IPS-18a (cell line): ENCODE measurements around the gene DLEC1.
"Not testable (repeated sequence)": the region's sequence is repeated elsewhere in the genome, so short reads cannot be mapped to it uniquely, and the experiment has no call there.

Experiments
- H3K27ac ChIP-seq: one replicate; pipeline ENCODE4 v1.5.1; 2013; ENCODE audit warnings: low read length
- H3K27me3 ChIP-seq: one replicate; pipeline ENCODE4 v1.6.1; 2013; ENCODE audit warnings: mild to moderate bottlenecking, low read length; ENCODE audit not compliant: control insufficient read depth, insufficient read depth
- H3K36me3 ChIP-seq: one replicate; pipeline ENCODE4 v1.6.1; 2013; ENCODE audit warnings: low read depth, low read length; ENCODE audit not compliant: control insufficient read depth
- H3K4me1 ChIP-seq: one replicate; pipeline ENCODE4 v1.6.1; 2013; ENCODE audit warnings: low read depth, low read length; ENCODE audit not compliant: control insufficient read depth
- H3K4me3 ChIP-seq: one replicate; pipeline ENCODE4 v1.5.1; 2013; ENCODE audit warnings: low read length
- H3K9ac ChIP-seq: one replicate; pipeline ENCODE4 v1.6.1; 2013; ENCODE audit warnings: mild to moderate bottlenecking, low read length, moderate library complexity
- H3K9me3 ChIP-seq: one replicate; pipeline ENCODE4 v1.6.1; 2013; ENCODE audit warnings: low read depth, low read length; ENCODE audit not compliant: control insufficient read depth

DLEC1 gene

GRCh38 chr3:38022896-38023709, 15.9 kb upstream of the DLEC1 start:
- Histone ChIP-seq H3K9me3 (no peaks in the 10 kb centered on the region), H3K9ac (no peak overlapping the region), H3K27me3 (peaks cover 33% of the 10 kb centered on the region), H3K27ac (no peak overlapping the region), H3K4me3 (peak overlapping the region; percentile 79), H3K36me3 (no peaks in the 10 kb centered on the region), H3K4me1 (peaks cover 6% of the 10 kb centered on the region)

- H3K9me3 ChIP-seq, result no peaks in the 10 kb centered on the region
- no peak overlapping the region for H3K27ac ChIP-seq
- H3K4me3 ChIP-seq, result no peak overlapping the region
- no peak overlapping the region for H3K9ac ChIP-seq
- peaks cover 63% of the 10 kb centered on the region for H3K27me3 ChIP-seq
- peaks cover 6% of the 10 kb centered on the region for H3K4me1 ChIP-seq
- no peaks in the 10 kb centered on the region for H3K36me3 ChIP-seq
These were observed 12.2 kb upstream of the DLEC1 start for GRCh38 chr3:38026856-38027255.

GRCh38 chr3:38027466-38028465, 11.2 kb upstream of the DLEC1 start:
- Histone ChIP-seq H3K4me1 (peaks cover 6% of the 10 kb centered on the region), H3K36me3 (no peaks in the 10 kb centered on the region), H3K4me3 (peak overlapping the region; percentile 61), H3K9me3 (no peaks in the 10 kb centered on the region), H3K27ac (no peak overlapping the region), H3K9ac (no peak overlapping the region), H3K27me3 (peaks cover 70% of the 10 kb centered on the region)

GRCh38 chr3:38028621-38029361, 10.2 kb upstream of the DLEC1 start:
- Histone ChIP-seq H3K27ac (no peak overlapping the region), H3K27me3 (peaks cover 63% of the 10 kb centered on the region), H3K36me3 (no peaks in the 10 kb centered on the region), H3K9me3 (no peaks in the 10 kb centered on the region), H3K9ac (no peak overlapping the region), H3K4me3 (peak overlapping the region; percentile 61), H3K4me1 (peaks cover 6% of the 10 kb centered on the region)

- Histone ChIP-seq H3K36me3 (no peaks in the 10 kb centered on the region), H3K9ac (no peak within 1 kb of the TSS), H3K4me3 (peak within 1 kb of the TSS; percentile 61), H3K27me3 (peaks cover 63% of the 10 kb centered on the region), H3K27ac (no peak within 1 kb of the TSS), H3K4me1 (peaks cover 6% of the 10 kb centered on the region), H3K9me3 (no peaks in the 10 kb centered on the region)
These were observed 9.4 kb upstream of the DLEC1 start, which contains the start of gene PLCD1 for GRCh38 chr3:38029400-38030125. TSS of gene PLCD1 (minus strand) at chr3:38029642. CDS start at chr3:38029539, 103 bp downstream.

GRCh38 chr3:38030126-38031021, 8.6 kb upstream of the DLEC1 start:
- no peak overlapping the region for H3K27ac ChIP-seq
- H3K4me1 ChIP-seq, result peaks cover 4% of the 10 kb centered on the region
- no peak overlapping the region for H3K9ac ChIP-seq
- peak overlapping the region; percentile 56 for H3K4me3 ChIP-seq
- no peaks in the 10 kb centered on the region for H3K36me3 ChIP-seq
- H3K9me3 ChIP-seq, result no peaks in the 10 kb centered on the region
- H3K27me3 ChIP-seq, result peaks cover 63% of the 10 kb centered on the region

GRCh38 chr3:38031022-38031994, 7.7 kb upstream of the DLEC1 start:
- no peak overlapping the region for H3K4me3 ChIP-seq
- H3K4me1 ChIP-seq, result no peaks in the 10 kb centered on the region
- H3K27me3 ChIP-seq, result peaks cover 54% of the 10 kb centered on the region
- H3K9me3 ChIP-seq, result no peaks in the 10 kb centered on the region
- no peak overlapping the region for H3K9ac ChIP-seq
- no peaks in the 10 kb centered on the region for H3K36me3 ChIP-seq
- no peak overlapping the region for H3K27ac ChIP-seq

GRCh38 chr3:38032328-38032865, 6.6 kb upstream of the DLEC1 start:
- Histone ChIP-seq H3K4me3 (no peak overlapping the region), H3K9me3 (no peaks in the 10 kb centered on the region), H3K36me3 (no peaks in the 10 kb centered on the region), H3K27ac (no peak overlapping the region), H3K27me3 (peaks cover 44% of the 10 kb centered on the region), H3K4me1 (no peaks in the 10 kb centered on the region), H3K9ac (no peak overlapping the region)

GRCh38 chr3:38033586-38033985, 5.4 kb upstream of the DLEC1 start:
- H3K9ac ChIP-seq, H3K4me3 ChIP-seq, H3K36me3 ChIP-seq, H3K4me1 ChIP-seq, H3K27ac ChIP-seq, H3K9me3 ChIP-seq: not testable (repeated sequence)
- peaks cover 36% of the 10 kb centered on the region for H3K27me3 ChIP-seq
